GM12891 (cell line): Measurements from ENCODE around the gene CABLES1.
A peak's percentile ranks its signal among the peaks of the same experiment; 100 is the strongest.

Source experiments
- DNase-seq: peaks from one replicate; pipeline ENCODE4 v3.0.0; 2011; ENCODE audit warnings: low spot score; ENCODE audit not compliant: insufficient read length
- FAIRE-seq: peaks from 2 replicates; lab custom pipeline; 2011; peaks lifted over from hg19 to GRCh38; lab: Jason Lieb, UNC
- PAX5 ChIP-seq: IDR thresholded peaks from 2 replicates; pipeline ENCODE4 v1.6.1; 2011; ENCODE audit warnings: low read length, moderate library complexity, mild to moderate bottlenecking; ENCODE audit not compliant: insufficient read depth, severe bottlenecking
- POLR2A ChIP-seq: IDR thresholded peaks from 2 replicates; pipeline ENCODE4 v1.6.1; 2011; ENCODE audit warnings: low read depth, low read length, control low read depth
- POLR2AphosphoS5 ChIP-seq: IDR thresholded peaks from 2 replicates; pipeline ENCODE4 v1.6.1; 2011; ENCODE audit warnings: low read depth, low read length, control low read depth
- POU2F2 ChIP-seq: IDR thresholded peaks from 2 replicates; pipeline ENCODE4 v1.6.1; 2011; ENCODE audit warnings: low read depth, mild to moderate bottlenecking, control low read depth, low read length, moderate library complexity
- SPI1 ChIP-seq: IDR thresholded peaks from 2 replicates; pipeline ENCODE4 v1.6.1; 2011; ENCODE audit warnings: low read depth, low read length, control low read depth
- TAF1 ChIP-seq: IDR thresholded peaks from 2 replicates; pipeline ENCODE4 v1.6.1; 2011; ENCODE audit warnings: low read depth, low read length, control low read depth

The CABLES1 gene

DNA sequence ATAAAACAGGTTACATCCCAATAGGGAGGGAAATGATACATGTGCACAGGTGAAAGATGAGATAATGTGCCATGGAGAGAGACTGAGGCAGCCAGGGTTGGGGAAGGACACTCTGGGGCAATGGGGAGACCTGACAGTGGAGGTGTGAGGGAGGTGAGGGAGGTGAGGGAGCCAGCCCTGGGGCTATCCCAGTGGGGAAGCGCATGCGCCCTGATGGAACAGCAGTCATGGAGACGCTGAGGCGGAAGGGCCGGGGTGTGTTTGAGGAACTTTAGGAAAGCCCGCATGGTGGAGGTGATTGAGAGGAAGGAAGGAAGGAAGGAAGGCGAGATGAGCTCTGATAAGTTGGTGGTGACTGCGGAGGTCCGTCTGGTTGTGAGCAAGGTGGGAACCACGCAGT lies 66.5 kb downstream of the CABLES1 start:
- DNase-seq, result no peak
- no peak for FAIRE-seq
- TF ChIP-seq POLR2AphosphoS5, result no peak
- TF ChIP-seq POLR2A, result no peak
- TF ChIP-seq TAF1, result no peak
- TF ChIP-seq PAX5, result no peak
- no peak for TF ChIP-seq POU2F2
- no peak for TF ChIP-seq SPI1

DNA sequence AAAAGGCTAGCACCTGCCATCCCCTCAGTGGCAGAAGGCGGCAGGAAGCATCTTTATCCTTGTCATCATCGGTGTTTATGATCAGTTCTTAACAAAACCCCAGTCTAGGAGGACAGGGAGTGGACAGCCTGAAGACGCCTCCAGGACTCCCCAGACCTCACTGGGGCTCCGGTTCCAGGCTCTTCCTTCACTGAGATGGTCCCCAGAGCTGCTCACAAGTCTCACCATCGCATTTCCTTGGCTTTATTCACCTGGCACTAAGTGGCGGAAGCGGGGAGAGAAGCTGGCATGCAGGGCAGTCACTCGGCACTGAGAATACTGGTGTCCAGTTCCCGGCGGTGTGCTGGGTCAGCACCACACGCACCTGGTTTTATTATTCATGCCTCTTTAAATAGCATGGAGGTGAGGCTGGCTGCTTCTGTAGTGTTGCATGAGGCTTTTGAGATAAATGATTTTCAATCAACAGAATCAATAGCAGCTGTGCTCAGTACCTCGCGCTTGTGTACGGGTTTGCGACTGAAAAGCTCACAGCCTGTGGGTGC lies 68.7 kb downstream of the CABLES1 start:
- no peak for FAIRE-seq
- no peak for DNase-seq
- TF ChIP-seq POU2F2, result no peak
- TF ChIP-seq POLR2AphosphoS5, result no peak
- no peak for TF ChIP-seq SPI1
- TF ChIP-seq PAX5, result no peak

DNA sequence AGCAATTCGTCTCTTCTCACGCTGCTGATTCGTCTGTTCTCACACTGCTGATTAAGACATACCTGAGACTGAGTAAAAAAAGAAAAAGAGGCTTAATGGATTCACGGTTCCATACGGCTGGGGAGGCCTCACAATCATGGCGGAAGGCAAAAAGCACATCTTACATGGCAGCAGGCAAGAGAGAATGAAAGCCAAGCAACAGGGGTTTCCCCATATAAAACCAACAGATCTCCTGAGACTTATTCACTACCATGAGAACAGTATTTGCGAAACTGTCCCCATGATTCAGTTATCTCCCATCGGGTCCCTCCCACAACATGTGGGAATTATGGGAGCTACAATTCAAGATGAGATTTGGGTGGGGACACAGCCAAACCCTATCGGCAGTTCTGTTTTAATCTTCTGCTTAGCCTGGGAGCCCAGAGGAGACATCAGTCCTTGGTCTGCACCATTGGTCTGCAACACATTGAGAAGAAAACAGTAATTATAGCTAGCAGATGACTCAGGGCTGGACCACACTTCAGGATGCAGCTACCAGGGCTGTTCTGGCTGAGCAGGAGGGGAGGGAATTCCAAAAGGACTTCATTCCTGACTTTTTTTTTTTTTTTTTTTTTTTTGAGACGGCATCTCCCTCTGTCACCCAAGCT lies 69.4 kb downstream of the CABLES1 start:
- no peak for TF ChIP-seq SPI1
- TF ChIP-seq PAX5, result no peak
- no peak for TF ChIP-seq POU2F2
- no peak for TF ChIP-seq POLR2A
- TF ChIP-seq POLR2AphosphoS5, result no peak
- no peak for TF ChIP-seq TAF1
- no peak for FAIRE-seq

DNA sequence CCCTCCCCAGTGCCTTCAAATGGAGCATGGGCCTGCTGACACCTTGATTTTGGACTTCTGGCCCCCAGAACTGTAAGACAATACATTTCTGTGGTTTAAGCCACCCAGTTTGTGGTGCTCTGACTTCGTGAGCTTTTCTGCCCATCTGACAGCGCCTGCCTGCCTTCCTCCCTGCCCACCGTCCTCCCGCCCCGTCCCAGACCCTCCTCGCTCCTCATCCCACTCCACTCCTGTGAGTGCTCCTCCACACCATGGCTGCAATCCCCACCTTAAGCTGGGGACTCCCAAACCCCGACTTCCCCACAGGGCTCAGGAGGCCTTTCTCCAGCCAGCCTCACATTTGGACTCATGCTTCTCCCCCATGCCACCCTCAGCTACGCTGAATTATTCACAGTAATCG lies 70.7 kb downstream of the CABLES1 start:
- TF ChIP-seq SPI1, result no peak
- no peak for TF ChIP-seq POLR2AphosphoS5
- no peak for TF ChIP-seq POLR2A
- TF ChIP-seq TAF1, result no peak
- no peak for TF ChIP-seq POU2F2
- TF ChIP-seq PAX5, result no peak
- FAIRE-seq (no peak), DNase-seq (no peak)

More for the DNA sequence above, 69.4 kb downstream of the CABLES1 start:
- DNase-seq, result no peak

DNA sequence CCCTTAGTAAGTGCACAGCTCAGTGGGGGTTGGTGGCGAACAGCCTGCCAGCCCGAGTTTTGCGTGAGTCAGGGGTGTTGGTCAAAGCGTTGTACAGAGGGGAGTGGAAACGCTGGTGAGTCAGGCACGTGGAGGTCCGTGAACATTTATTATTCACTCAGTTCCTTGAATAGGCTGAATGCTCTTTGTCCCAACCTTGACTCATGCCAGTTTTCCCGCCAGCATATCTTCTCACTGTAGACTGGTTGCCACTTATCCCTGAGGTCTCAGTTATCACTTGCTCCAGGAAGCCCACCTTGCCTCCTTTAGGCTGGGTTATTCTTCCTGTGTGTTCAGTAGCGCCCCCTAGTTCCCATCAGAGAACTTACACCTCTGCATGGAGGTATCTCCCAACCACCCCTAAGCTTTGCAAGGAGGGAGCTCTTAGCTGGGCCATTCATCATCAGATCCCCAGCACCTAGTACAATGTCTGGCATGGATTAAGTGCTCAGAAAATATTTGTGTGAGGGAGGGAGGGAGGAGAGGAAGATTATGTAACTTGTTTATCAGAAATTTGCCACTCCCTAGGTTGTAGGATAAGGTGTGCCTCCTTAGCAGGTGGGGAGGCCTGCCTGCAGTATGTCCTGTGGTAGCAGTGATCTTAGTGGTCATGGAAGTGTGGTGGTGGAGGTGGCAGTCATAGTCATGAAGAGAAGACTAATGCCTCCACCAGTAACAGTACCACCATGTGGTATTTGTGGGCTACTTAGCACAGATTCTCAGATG lies 72.1 kb downstream of the CABLES1 start:
- TF ChIP-seq SPI1, result no peak
- no peak for TF ChIP-seq TAF1
- TF ChIP-seq POU2F2, result no peak
- TF ChIP-seq PAX5, result no peak
- TF ChIP-seq POLR2A, result no peak
- FAIRE-seq, result peak; percentile 9
- DNase-seq, result no peak

DNA sequence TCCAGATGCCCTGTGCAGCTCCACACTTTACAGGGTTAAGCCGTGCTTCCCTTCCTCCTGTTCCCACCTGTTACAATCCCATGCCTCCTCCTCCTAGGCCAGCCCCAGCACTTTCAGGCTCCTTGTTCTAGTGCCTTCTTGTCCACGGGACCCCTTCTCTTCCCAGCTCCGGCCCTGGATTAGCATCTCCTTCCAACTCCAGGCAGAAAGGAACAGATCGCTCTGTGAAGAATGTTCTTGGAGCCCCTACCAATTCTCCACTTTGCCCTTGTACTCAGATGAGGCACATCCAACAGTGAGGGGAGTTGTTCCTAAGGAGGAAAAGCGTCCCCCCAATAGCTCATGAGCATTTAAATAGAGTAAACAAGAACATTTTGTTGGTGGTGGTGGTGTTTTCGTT lies 72.7 kb downstream of the CABLES1 start:
- FAIRE-seq, result no peak
- TF ChIP-seq SPI1 (no peak), POLR2AphosphoS5 (no peak), POLR2A (no peak), POU2F2 (no peak), TAF1 (no peak), PAX5 (no peak)

DNA sequence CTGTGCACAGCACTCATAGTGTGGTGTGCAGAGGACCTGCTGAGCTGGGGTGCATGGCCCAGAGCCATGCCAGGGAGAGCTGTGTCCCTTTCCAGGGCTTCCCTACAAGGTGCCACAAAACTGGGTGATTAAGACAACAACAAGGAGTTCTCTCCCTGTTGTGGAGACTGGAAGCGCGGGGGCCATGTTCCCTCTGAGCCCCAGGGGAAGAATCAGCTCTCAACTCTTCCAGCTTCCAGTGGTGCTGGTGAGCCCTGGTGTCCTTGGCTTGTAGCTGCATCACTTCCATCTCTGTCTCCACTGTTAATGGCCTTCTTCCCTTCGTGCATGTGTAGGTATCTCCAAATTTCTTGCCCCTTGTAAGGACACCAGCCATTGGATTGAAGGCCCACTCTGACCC lies 73.3 kb downstream of the CABLES1 start:
- no peak for DNase-seq
- no peak for TF ChIP-seq PAX5
- no peak for TF ChIP-seq TAF1
- TF ChIP-seq POLR2AphosphoS5, result no peak
- TF ChIP-seq POU2F2, result no peak
- no peak for TF ChIP-seq POLR2A
- no peak for TF ChIP-seq SPI1
- FAIRE-seq, result no peak

More for the DNA sequence above, 72.7 kb downstream of the CABLES1 start:
- DNase-seq, result no peak

DNA sequence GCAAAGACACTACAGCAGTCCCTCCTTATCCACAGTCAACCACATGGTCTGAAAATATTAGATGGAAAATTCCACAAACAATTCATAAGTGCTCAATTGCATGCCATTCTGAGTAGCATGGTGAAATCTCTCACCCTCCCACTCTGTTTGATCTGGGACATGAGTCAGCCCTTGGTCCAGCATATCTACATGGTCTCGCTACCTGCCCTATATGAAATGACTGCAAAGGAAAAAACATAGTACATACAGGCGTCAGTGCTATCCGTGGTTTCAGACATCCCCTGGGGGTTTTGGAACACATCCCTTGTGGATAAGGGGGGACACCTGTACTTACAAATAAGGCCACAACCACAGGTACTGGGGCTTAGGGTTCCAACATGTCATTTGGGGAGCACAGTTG lies 73.7 kb downstream of the CABLES1 start:
- no peak for DNase-seq
- TF ChIP-seq PAX5 (no peak), POLR2A (no peak), POLR2AphosphoS5 (no peak), SPI1 (no peak)

DNA sequence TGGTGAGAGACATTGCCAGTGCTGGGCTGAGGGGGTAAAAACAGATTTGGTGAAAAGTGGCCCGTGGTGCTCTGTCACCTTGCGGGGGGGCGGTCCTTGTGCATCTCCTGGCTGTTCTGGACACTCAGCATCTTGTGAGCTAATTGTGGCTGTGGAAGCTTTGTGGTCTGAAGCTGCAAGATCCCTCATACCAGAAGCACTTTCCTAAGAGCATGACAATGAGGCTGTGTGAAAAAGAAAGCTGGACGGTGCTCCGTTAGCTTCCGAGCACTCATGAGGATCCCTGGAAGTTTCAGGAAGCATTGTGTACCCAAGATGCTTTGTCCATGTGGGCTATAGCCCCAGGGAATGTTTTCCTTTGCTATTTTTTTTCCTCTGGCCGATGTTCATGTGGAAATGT lies 74.5 kb downstream of the CABLES1 start:
- TF ChIP-seq TAF1, result no peak
- FAIRE-seq (no peak), DNase-seq (no peak)

More for the DNA sequence above, 73.7 kb downstream of the CABLES1 start:
- no peak for FAIRE-seq

DNA sequence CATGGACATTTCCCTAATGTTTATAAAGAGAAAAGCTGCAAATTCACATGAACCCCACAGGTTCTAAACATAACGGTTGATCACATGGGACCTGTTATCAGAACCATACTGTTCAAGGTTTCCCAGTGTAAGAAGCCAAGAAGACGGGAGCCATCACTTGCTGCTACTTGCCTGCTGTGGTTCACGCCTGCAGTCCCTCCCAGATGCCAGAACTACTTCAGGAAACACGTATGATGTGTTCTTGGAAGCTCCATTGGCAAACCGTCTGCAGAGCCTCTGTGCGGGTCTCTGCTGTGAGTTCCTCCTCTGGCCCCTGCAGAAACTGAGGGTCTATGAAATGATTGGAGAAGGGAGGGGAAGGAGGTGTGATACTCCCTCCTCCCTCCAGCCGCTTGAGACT lies 75.2 kb downstream of the CABLES1 start:
- FAIRE-seq, result no peak
- DNase-seq, result no peak
- TF ChIP-seq POU2F2 (no peak), PAX5 (no peak)

DNA sequence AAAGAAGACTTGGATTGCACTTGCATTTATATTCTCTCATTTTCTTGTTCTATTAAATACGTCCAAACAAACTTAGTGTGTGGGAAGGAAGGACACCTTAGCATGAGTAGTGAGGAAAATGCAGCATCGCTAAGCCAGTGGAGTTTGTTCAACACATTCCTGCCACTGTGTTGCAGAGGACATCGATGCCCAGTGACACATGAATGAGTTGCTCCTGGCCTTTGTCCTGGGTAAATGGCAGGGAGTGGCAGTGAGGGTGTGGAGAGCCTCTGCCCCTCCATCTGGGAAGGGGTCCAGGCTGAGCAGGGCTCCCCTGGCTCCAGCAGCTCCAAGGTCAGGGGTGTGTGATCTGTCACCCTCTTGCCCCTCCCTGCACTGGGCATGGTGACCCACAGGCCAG lies 75.9 kb downstream of the CABLES1 start:
- FAIRE-seq (peak; percentile 20), DNase-seq (no peak)
- TF ChIP-seq SPI1 (no peak), PAX5 (no peak), POU2F2 (no peak), POLR2AphosphoS5 (no peak), POLR2A (no peak), TAF1 (no peak)

DNA sequence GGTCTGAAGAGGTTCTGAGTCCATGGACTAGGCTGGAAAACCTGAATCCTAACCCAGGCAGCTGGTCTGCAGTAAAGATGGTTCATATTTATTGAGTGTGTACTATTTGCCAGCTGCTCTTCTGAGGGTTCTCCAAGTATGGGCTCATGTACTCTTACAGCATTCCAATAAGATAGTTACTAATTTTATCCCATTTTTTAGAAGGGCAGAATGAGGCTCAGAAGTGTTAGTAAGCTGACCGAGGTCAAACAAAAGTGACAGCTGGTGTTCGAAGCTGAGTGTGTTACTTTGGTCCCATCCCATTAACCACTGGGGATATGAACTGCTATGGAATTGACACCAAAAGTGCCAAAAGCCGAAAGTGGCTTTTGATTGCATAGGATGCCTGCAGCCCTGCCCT lies 76.9 kb downstream of the CABLES1 start:
- no peak for FAIRE-seq
- DNase-seq, result no peak
- TF ChIP-seq POU2F2 (no peak), POLR2A (no peak), TAF1 (no peak), POLR2AphosphoS5 (no peak), PAX5 (no peak), SPI1 (no peak)
